HEK293T (cell line): Measurements from ENCODE around the gene ACSM5.

Experiments
- ARNT ChIP-seq: fragments of 450-650 bp; IDR thresholded peaks from 2 replicates; pipeline ENCODE4 v1.6.1; 2017; ENCODE audit warnings: mild to moderate bottlenecking
- BHLHE40 ChIP-seq: fragments of 450-650 bp; IDR thresholded peaks from 2 replicates; pipeline ENCODE4 v1.6.1; 2016; ENCODE audit warnings: mild to moderate bottlenecking, moderate library complexity, borderline replicate concordance
- CTBP1 ChIP-seq: fragments of 450-650 bp; IDR thresholded peaks from 2 replicates; pipeline ENCODE4 v1.6.1; 2016; ENCODE audit warnings: borderline replicate concordance
- ELF4 ChIP-seq: fragments of 450-650 bp; IDR thresholded peaks from 2 replicates; pipeline ENCODE4 v1.6.1; 2017; ENCODE audit warnings: antibody characterized with exemption
- FOXA1 ChIP-seq: fragments of 450-650 bp; IDR thresholded peaks from 2 replicates; pipeline ENCODE4 v1.6.1; 2016; ENCODE audit warnings: mild to moderate bottlenecking
- FOXK2 ChIP-seq: fragments of 450-650 bp; IDR thresholded peaks from 2 replicates; pipeline ENCODE4 v1.6.1; 2016; ENCODE audit warnings: mild to moderate bottlenecking
- FOXM1 ChIP-seq: fragments of 450-650 bp; IDR thresholded peaks from 2 replicates; pipeline ENCODE4 v1.6.1; 2017; ENCODE audit warnings: mild to moderate bottlenecking, borderline replicate concordance
- L3MBTL2 ChIP-seq: fragments of 450-650 bp; conservative IDR thresholded peaks from 2 replicates; pipeline ENCODE4 v1.6.1; 2016; ENCODE audit warnings: mild to moderate bottlenecking
- NFRKB ChIP-seq: fragments of 450-650 bp; IDR thresholded peaks from 2 replicates; pipeline ENCODE4 v1.6.1; 2016; ENCODE audit warnings: mild to moderate bottlenecking, moderate library complexity
- SP1 ChIP-seq: fragments of 450-650 bp; IDR thresholded peaks from 2 replicates; pipeline ENCODE4 v1.6.1; 2017
- SUZ12 ChIP-seq: fragments of 450-650 bp; IDR thresholded peaks from 2 replicates; pipeline ENCODE4 v1.6.1; 2016; ENCODE audit warnings: mild to moderate bottlenecking
- TARDBP ChIP-seq: fragments of 450-650 bp; IDR thresholded peaks from 2 replicates; pipeline ENCODE4 v1.6.1; 2016

DNA sequence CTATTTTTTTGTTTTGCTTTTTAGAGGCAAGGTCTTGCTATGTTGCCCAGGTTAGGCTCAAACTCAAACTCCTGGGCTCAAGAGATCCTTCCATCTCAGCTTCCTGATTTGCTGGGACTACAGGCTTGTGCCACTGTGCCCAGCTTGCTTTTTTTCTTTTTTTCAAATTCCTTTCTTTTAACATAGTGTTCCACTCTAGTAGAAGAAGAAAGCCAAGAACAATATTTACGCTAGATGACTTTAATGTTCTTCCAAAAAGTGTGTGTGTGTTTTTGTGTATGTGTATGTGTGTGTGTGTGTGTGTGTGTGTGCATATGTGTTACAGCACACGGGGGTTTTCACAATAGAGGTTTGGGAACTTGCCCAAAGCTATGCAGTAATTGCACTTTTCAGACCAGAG lies 46.1 kb upstream of the ACSM5 start:
- TF ChIP-seq ELF4 (no peak), BHLHE40 (no peak), FOXA1 (no peak), SP1 (no peak), ARNT (no peak), CTBP1 (no peak), SUZ12 (no peak), TARDBP (no peak), FOXK2 (no peak), FOXM1 (no peak), L3MBTL2 (no peak), NFRKB (no peak)
